ENCODE data around the gene ESRRB. TPM values are rescaled to one million over a fixed set of nuclear protein-coding genes. Genes with fewer than 3 reads are reported as not detected.

The ESRRB gene
- total RNA-seq, 1 donor from 2014 or later: not detected

GRCh38 chr14:76500011-76500410, 124.1 kb downstream of the ESRRB start:
- TF ChIP-seq CTCF (IDR thresholded peaks at IDR 0.05): no peak
- intact Hi-C loops (cut with DNase I): no loop called here

GRCh38 chr14:76500480-76500879, 124.5 kb downstream of the ESRRB start:
- intact Hi-C loops (cut with DNase I): no loop called here
- no peak for TF ChIP-seq CTCF (IDR thresholded peaks at IDR 0.05)

More at GRCh38 chr14:76500011-76500410, 124.1 kb downstream of the ESRRB start:
- Histone ChIP-seq H3K9me3 (no peaks in the 10 kb centered on the region), H3K36me3 (no peaks in the 10 kb centered on the region), H3K4me3 (no peak overlapping the region), H3K4me1 (no peaks in the 10 kb centered on the region), H3K27ac (no peak overlapping the region), H3K27me3 (ENCODE audit: low read depth) (no peaks in the 10 kb centered on the region)
- DNase-seq: no peak
- no peak for ATAC-seq

GRCh38 chr14:76501156-76501720, 125.3 kb downstream of the ESRRB start:
- Histone ChIP-seq H3K27me3 (ENCODE audit: low read depth) (no peaks in the 10 kb centered on the region), H3K27ac (no peak overlapping the region), H3K4me3 (no peak overlapping the region), H3K9me3 (no peaks in the 10 kb centered on the region), H3K36me3 (no peaks in the 10 kb centered on the region), H3K4me1 (no peaks in the 10 kb centered on the region)
- ATAC-seq (no peak), DNase-seq (no peak)
- intact Hi-C loops (cut with DNase I): no loop called here
- TF ChIP-seq CTCF (IDR thresholded peaks at IDR 0.05): no peak

More at GRCh38 chr14:76500480-76500879, 124.5 kb downstream of the ESRRB start:
- no peak overlapping the region for H3K27ac ChIP-seq
- no peaks in the 10 kb centered on the region for H3K36me3 ChIP-seq
- ATAC-seq: no peak
- no peak overlapping the region for H3K4me3 ChIP-seq
- no peaks in the 10 kb centered on the region for H3K27me3 ChIP-seq (ENCODE audit: low read depth)
- no peaks in the 10 kb centered on the region for H3K4me1 ChIP-seq
- no peak for DNase-seq
- no peaks in the 10 kb centered on the region for H3K9me3 ChIP-seq

GRCh38 chr14:76502219-76502618, 126.3 kb downstream of the ESRRB start:
- no peaks in the 10 kb centered on the region for H3K36me3 ChIP-seq
- no peaks in the 10 kb centered on the region for H3K27me3 ChIP-seq (ENCODE audit: low read depth)
- no peaks in the 10 kb centered on the region for H3K4me1 ChIP-seq
- H3K4me3 ChIP-seq: no peak overlapping the region
- TF ChIP-seq CTCF (IDR thresholded peaks at IDR 0.05): no peak
- no peaks in the 10 kb centered on the region for H3K9me3 ChIP-seq
- intact Hi-C loops (cut with DNase I): no loop called here
- no peak overlapping the region for H3K27ac ChIP-seq
- DNase-seq (no peak), ATAC-seq (no peak)

GRCh38 chr14:76502638-76503037, 126.7 kb downstream of the ESRRB start:
- intact Hi-C loops (cut with DNase I): no loop called here
- ATAC-seq (no peak), DNase-seq (no peak)
- Histone ChIP-seq H3K27ac (no peak overlapping the region), H3K4me3 (no peak overlapping the region), H3K27me3 (ENCODE audit: low read depth) (no peaks in the 10 kb centered on the region), H3K4me1 (no peaks in the 10 kb centered on the region), H3K9me3 (no peaks in the 10 kb centered on the region), H3K36me3 (no peaks in the 10 kb centered on the region)
- TF ChIP-seq CTCF (IDR thresholded peaks at IDR 0.05): no peak
